ENCODE data around the gene HTD2. TPM values are rescaled to one million over a fixed set of nuclear protein-coding genes. Genes with fewer than 3 reads are reported as not detected.

HTD2 gene
- total and polyA plus RNA-seq, 3 experiments from 2014 or later, result 12.4 to 29.6 (median 14.6) TPM

DNA sequence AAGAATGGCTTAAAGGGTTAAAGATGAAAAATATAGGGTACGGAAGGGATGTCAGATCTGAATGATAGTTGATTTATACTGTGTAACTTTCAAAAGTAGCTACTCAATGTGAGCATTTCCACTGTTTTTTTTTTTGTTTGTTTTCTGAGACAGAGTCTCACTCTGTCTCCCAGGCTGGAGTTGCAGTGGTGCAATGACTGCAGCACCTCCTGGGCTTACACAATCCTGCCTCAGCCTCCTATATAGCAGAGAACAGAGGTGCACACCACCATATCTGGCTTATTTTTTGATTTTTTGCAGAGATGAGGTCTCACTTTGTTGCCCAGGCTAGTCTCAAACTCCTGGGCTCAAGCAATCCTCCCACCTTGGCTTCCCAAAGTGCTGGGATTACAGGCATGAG lies 16.5 kb downstream of the HTD2 start:
- ChIA-PET POLR2A (no interaction called here), CTCF (interaction anchor here (9.2 kb wide), 1 partner anchor 15 kb away, joined by 69 read pairs; the partner anchor contains the start of genes HTD2 and RPP14)
- Histone ChIP-seq H3K27me3 (ENCODE audit: insufficient read depth, low read length, poor library complexity, severe bottlenecking) (no peaks in the 10 kb centered on the region), H3K4me1 (ENCODE audit: insufficient read depth, low read length) (peaks cover 7% of the 10 kb centered on the region), H3K27ac (ENCODE audit: low read depth, low read length) (no peak overlapping the region), H3K36me3 (ENCODE audit: insufficient read depth, low read length) (peaks cover 2% of the 10 kb centered on the region), H3K4me3 (ENCODE audit: low read length) (no peak overlapping the region), H3K9me3 (ENCODE audit: low read length) (no peaks in the 10 kb centered on the region)
- H3K4me3 Mint-ChIP-seq, result no peak overlapping the region
- H3K9me3 Mint-ChIP-seq, result no peaks in the 10 kb centered on the region
- DNase-seq, result no peak
- H3K27me3 Mint-ChIP-seq, result no peaks in the 10 kb centered on the region
- peaks cover 0 to 23% (median 0%) of the 10 kb centered on the region in 3 donors for H3K36me3 Mint-ChIP-seq
- peaks cover 3 to 26% (median 14%) of the 10 kb centered on the region in 3 donors for H3K4me1 Mint-ChIP-seq
- H3K27ac Mint-ChIP-seq, result peak overlapping the region in 2 of 8 donors; percentile 26 to 50

DNA sequence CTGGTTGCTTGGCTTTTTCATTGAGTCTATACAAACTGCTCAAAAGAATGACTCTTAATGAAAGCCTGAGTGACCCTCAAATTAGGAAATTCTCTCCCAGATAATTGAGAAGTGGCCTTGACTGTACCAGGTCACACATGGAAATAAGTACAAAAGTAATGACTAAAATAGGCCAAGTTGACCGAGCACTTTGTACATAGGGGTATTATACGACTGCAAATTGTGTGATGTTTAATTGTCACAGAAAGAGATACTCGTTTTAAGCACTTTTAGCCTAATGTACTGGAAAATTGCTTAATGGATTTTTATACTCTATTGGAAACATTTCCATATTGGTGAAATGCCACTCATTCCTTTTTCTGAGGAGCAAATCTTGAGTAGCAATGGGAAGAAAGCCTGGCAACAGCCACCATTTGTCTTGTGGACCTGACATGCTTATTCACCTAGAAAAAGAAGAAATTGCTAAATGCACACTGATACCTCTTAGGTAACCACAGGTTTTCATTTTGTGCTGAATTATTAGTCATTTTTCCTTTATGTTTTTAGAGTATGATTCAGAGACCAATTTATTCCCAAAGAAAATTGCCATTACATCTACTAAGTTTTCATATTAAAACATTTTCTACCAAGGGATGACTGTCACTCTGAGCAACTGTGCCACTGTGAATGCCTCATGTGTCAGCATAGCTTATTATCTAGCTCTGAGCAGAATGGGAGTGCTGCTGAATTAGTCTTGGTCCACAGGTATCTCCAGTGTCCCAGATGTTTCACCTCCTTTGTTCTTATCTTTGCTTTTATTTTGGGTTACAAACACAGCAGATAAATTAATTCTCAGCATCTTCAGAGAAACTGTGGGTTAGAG lies 17.4 kb downstream of the HTD2 start:
- ChIA-PET CTCF (interaction anchor here (1.2 to 3.1 kb wide), 2 partner anchors 17 to 168 kb away, joined by 4 to 14 read pairs; partner anchors contain the start of genes HTD2, KCTD6 and RPP14), POLR2A (no interaction called here)
- Histone ChIP-seq H3K4me1 (ENCODE audit: insufficient read depth, low read length) (peaks cover 7% of the 10 kb centered on the region), H3K27ac (ENCODE audit: low read depth, low read length) (no peak overlapping the region), H3K27me3 (ENCODE audit: insufficient read depth, low read length, poor library complexity, severe bottlenecking) (no peaks in the 10 kb centered on the region), H3K9me3 (ENCODE audit: low read length) (no peaks in the 10 kb centered on the region), H3K4me3 (ENCODE audit: low read length) (no peak overlapping the region), H3K36me3 (ENCODE audit: insufficient read depth, low read length) (no peaks in the 10 kb centered on the region)
- H3K27ac Mint-ChIP-seq, result peak overlapping the region in 7 of 8 donors; percentile 43 to 86 (median 56)
- H3K27me3 Mint-ChIP-seq, result no peaks in the 10 kb centered on the region
- no peak overlapping the region for H3K4me3 Mint-ChIP-seq
- no peak for DNase-seq
- H3K9me3 Mint-ChIP-seq, result no peaks in the 10 kb centered on the region
- peaks cover 3 to 26% (median 14%) of the 10 kb centered on the region in 3 donors for H3K4me1 Mint-ChIP-seq
- peaks cover 0 to 14% (median 0%) of the 10 kb centered on the region in 3 donors for H3K36me3 Mint-ChIP-seq

DNA sequence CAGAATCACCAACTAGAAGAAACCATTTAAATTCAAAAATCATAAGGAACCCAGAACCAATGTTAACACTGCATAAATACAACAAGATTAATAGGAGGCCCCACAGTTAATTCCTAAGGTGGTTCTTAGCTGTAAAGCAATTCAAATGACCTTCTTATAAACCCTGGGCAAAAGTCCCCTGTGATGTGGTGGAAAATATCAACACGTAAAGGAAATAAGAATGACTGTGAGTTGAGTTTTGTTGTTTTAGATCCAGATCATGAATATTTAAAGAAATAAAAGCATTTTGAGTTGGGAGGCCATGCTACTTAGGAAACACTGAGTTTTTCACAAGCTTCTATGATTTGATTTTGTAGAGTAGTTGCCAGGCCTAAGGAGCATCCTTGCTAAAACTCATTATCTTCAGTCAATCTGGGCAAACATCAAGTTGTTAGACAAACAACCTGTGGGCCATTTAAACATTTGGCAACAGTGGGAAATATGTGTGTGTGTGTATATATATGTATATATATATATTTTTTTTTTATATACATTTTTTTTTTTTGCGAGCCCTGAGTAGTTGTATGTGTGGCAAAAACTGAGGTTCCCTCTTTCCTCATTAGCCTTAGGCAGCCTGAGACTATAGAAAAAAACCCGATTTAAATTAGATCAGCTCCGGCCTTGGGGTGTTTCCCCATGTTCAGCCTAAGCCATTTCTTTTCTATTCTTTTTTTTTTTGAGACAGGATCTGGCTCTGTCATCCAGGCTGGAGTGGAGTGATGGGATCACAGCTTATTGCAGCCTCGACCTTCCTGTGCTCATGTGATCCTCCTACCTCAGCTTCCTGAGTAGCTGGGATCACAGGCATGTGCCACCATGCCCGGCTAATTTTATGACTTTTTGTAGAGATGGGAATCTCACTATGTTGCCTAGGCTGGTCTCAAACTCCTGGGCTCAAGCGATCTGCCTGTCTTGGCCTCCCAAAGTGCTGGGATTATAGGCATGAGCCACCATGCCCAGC lies 18.4 kb downstream of the HTD2 start:
- Histone ChIP-seq H3K4me3 (ENCODE audit: low read length) (no peak overlapping the region), H3K36me3 (ENCODE audit: insufficient read depth, low read length) (no peaks in the 10 kb centered on the region), H3K9me3 (ENCODE audit: low read length) (no peaks in the 10 kb centered on the region), H3K27ac (ENCODE audit: low read depth, low read length) (no peak overlapping the region), H3K4me1 (ENCODE audit: insufficient read depth, low read length) (peaks cover 7% of the 10 kb centered on the region), H3K27me3 (ENCODE audit: insufficient read depth, low read length, poor library complexity, severe bottlenecking) (no peaks in the 10 kb centered on the region)
- Mint-ChIP-seq H3K27me3 (no peaks in the 10 kb centered on the region), H3K36me3 (peaks cover 0 to 7% (median 0%) of the 10 kb centered on the region in 3 donors), H3K27ac (peak overlapping the region; percentile 43 to 86 (median 52)), H3K4me3 (no peak overlapping the region), H3K4me1 (peaks cover 3 to 26% (median 14%) of the 10 kb centered on the region in 3 donors), H3K9me3 (no peaks in the 10 kb centered on the region)
- DNase-seq, result no peak
- POLR2A ChIA-PET, result interaction anchor here (0.6 kb wide), 1 partner anchor 13 kb away, joined by 3 read pairs; no protein-coding TSS in a partner anchor
- CTCF ChIA-PET, result interaction anchor here (0.8 to 3.1 kb wide), 5 partner anchors 16 to 167 kb away, joined by 3 to 14 read pairs (median 5); partner anchors contain the start of genes HTD2, KCTD6 and RPP14

DNA sequence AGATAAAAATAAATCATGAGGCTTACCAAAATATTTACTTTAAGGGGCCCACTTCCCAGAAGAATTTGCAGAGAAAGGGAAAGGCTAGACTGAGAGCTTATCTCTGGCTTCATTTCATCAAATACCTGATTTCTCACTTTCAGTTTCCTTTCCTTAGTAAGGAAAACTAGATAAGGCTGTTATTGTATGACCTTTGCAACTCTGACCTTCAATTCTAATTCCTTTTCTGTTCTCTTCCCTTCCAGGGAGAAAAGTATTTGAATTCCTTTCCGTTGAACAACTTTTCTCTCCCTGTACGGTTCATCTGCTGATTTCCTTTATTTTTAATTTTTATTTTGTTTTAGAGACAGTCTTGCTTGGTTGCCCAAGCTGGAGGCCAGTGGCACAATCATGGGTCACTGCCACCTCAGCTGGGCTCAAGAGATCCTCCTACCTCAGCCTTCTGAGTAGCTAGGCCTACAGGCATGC lies 19.2 kb downstream of the HTD2 start:
- POLR2A ChIA-PET, result no interaction called here

DNA sequence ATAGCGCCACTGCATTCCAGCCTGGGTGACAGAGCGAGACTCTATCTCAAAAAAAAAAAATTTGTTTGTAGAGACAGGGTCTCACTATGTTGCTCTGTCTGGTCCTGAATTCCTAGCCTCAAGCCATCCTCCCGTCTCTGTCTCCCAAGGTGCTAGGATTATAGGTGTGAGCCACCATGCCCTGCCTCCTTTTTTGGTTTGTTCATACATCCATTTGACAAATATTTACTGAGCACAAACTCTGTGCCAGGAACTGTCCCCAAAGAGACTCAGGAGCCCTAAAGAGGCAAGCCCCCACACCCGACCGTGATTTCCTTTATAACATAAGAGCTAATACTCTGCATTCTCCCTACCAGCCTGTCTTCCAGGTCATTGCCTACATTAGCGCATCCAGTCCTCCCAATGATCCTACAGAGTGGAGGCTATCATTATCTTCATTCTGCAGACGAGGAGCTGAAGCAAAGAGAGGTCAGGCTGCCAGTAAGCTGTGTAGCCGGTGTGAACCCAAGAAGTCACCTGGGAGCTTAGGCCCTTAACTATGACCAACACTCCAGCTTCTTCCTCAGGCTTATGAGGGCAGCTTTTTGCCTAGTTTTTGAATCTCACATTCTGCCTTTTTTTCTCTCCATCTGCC lies 20.1 kb downstream of the HTD2 start:
- Histone ChIP-seq H3K4me1 (ENCODE audit: insufficient read depth, low read length) (peaks cover 7% of the 10 kb centered on the region), H3K9me3 (ENCODE audit: low read length) (no peaks in the 10 kb centered on the region), H3K27ac (ENCODE audit: low read depth, low read length) (no peak overlapping the region), H3K27me3 (ENCODE audit: insufficient read depth, low read length, poor library complexity, severe bottlenecking) (no peaks in the 10 kb centered on the region), H3K4me3 (ENCODE audit: low read length) (no peak overlapping the region), H3K36me3 (ENCODE audit: insufficient read depth, low read length) (no peaks in the 10 kb centered on the region)
- H3K4me3 Mint-ChIP-seq, result no peak overlapping the region
- ChIA-PET CTCF (interaction anchor here (1.9 to 3.1 kb wide), 2 partner anchors 20 to 166 kb away, joined by 9 to 14 read pairs; partner anchors contain the start of genes HTD2, KCTD6 and RPP14), POLR2A (interaction anchor here (0.5 kb wide), 1 partner anchor 12 kb away, joined by 3 read pairs; no protein-coding TSS in a partner anchor)
- no peaks in the 10 kb centered on the region for H3K9me3 Mint-ChIP-seq
- H3K4me1 Mint-ChIP-seq, result peaks cover 6 to 21% (median 14%) of the 10 kb centered on the region in 3 donors
- peak overlapping the region in 4 of 8 donors; percentile 2 to 68 (median 39) for H3K27ac Mint-ChIP-seq
- DNase-seq, result no peak
- no peaks in the 10 kb centered on the region for H3K36me3 Mint-ChIP-seq
- no peaks in the 10 kb centered on the region for H3K27me3 Mint-ChIP-seq

More for the DNA sequence above, 19.2 kb downstream of the HTD2 start:
- CTCF ChIA-PET, result interaction anchor here (0.8 to 3.1 kb wide), 4 partner anchors 17 to 167 kb away, joined by 3 to 14 read pairs (median 7); partner anchors contain the start of genes HTD2, KCTD6 and RPP14
- H3K4me1 ChIP-seq (ENCODE audit: insufficient read depth, low read length), result peaks cover 7% of the 10 kb centered on the region
- H3K27ac ChIP-seq (ENCODE audit: low read depth, low read length), result no peak overlapping the region
- Mint-ChIP-seq H3K27me3 (no peaks in the 10 kb centered on the region), H3K27ac (peak overlapping the region in 4 of 8 donors; percentile 15 to 60 (median 49)), H3K4me1 (peaks cover 3 to 26% (median 14%) of the 10 kb centered on the region in 3 donors), H3K9me3 (no peaks in the 10 kb centered on the region), H3K4me3 (no peak overlapping the region), H3K36me3 (peaks cover 0 to 3% (median 0%) of the 10 kb centered on the region in 3 donors)
- no peaks in the 10 kb centered on the region for H3K9me3 ChIP-seq (ENCODE audit: low read length)
- no peak for DNase-seq
- H3K36me3 ChIP-seq (ENCODE audit: insufficient read depth, low read length), result no peaks in the 10 kb centered on the region
- H3K4me3 ChIP-seq (ENCODE audit: low read length), result no peak overlapping the region
- H3K27me3 ChIP-seq (ENCODE audit: insufficient read depth, low read length, poor library complexity, severe bottlenecking), result no peaks in the 10 kb centered on the region

DNA sequence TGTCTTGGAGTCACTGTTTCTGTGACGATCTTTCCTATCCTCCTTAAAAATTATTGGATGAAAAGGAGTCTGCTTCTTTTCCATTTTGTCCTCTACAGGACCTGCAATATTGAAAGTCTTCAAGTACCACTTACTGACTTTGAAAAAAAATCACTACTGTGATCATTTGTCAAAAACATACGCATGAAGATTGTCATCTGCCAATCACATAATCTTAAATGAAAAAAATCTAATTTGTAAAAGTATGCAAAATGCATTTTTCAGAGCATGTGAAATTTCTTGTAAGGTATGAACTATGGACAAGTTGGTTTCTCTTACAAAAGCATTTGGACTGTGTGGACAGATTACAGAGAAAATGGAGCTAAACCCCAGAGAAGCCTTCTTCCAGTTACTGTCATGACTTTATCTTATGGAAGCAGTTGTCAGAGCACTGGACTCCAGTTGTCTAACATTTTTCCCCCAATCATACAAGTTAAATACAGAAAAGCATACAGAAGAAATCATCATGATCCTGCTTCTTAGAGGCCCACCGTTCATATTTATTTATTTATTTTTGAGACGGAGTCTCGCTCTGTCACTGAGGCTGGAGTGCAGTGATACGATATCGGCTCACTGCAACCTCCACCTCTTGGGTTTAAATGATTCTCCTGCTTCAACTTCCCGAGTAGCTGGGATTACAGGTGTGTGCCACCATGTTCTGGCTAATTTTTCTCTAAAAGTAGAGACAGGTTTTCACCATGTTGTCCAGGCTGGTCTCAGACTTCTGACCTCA lies 23.0 kb downstream of the HTD2 start:
- Mint-ChIP-seq H3K4me3 (no peak overlapping the region), H3K36me3 (peaks cover 0 to 3% (median 0%) of the 10 kb centered on the region in 3 donors), H3K27ac (no peak overlapping the region), H3K27me3 (no peaks in the 10 kb centered on the region), H3K9me3 (no peaks in the 10 kb centered on the region), H3K4me1 (peaks cover 21 to 28% (median 25%) of the 10 kb centered on the region in 3 donors)
- CTCF ChIA-PET, result interaction anchor here (3.2 kb wide), 1 partner anchor 23 kb away, joined by 14 read pairs; the partner anchor contains the start of genes HTD2 and RPP14
- Histone ChIP-seq H3K27me3 (ENCODE audit: insufficient read depth, low read length, poor library complexity, severe bottlenecking) (no peaks in the 10 kb centered on the region), H3K4me3 (ENCODE audit: low read length) (no peak overlapping the region), H3K36me3 (ENCODE audit: insufficient read depth, low read length) (no peaks in the 10 kb centered on the region), H3K9me3 (ENCODE audit: low read length) (no peaks in the 10 kb centered on the region), H3K27ac (ENCODE audit: low read depth, low read length) (no peak overlapping the region), H3K4me1 (ENCODE audit: insufficient read depth, low read length) (peaks cover 18% of the 10 kb centered on the region)
- POLR2A ChIA-PET, result no interaction called here
- no peak for DNase-seq
